NCI-H2227 (cell line): ENCODE measurements around the gene PRMT7.
"Not testable (repeated sequence)": the region's sequence is repeated elsewhere in the genome, so short reads cannot be mapped to it uniquely, and the experiment has no call there.

Source experiments
- DNase-seq: peaks from one replicate; lab custom pipeline; 2025; ENCODE audit not compliant: unreplicated experiment; lab: John Stamatoyannopoulos, UW

Gene PRMT7

GRCh38 chr16:68283801-68284598 is 26.8 kb upstream of the PRMT7 start:
- no peak for DNase-seq

GRCh38 chr16:68284847-68285246 is 26.0 kb upstream of the PRMT7 start:
- DNase-seq: no peak

- no peak for DNase-seq
Observed at GRCh38 chr16:68285683-68286082, 25.1 kb upstream of the PRMT7 start.

- DNase-seq: no peak
Observed at GRCh38 chr16:68286153-68287074, 24.4 kb upstream of the PRMT7 start.

DNA sequence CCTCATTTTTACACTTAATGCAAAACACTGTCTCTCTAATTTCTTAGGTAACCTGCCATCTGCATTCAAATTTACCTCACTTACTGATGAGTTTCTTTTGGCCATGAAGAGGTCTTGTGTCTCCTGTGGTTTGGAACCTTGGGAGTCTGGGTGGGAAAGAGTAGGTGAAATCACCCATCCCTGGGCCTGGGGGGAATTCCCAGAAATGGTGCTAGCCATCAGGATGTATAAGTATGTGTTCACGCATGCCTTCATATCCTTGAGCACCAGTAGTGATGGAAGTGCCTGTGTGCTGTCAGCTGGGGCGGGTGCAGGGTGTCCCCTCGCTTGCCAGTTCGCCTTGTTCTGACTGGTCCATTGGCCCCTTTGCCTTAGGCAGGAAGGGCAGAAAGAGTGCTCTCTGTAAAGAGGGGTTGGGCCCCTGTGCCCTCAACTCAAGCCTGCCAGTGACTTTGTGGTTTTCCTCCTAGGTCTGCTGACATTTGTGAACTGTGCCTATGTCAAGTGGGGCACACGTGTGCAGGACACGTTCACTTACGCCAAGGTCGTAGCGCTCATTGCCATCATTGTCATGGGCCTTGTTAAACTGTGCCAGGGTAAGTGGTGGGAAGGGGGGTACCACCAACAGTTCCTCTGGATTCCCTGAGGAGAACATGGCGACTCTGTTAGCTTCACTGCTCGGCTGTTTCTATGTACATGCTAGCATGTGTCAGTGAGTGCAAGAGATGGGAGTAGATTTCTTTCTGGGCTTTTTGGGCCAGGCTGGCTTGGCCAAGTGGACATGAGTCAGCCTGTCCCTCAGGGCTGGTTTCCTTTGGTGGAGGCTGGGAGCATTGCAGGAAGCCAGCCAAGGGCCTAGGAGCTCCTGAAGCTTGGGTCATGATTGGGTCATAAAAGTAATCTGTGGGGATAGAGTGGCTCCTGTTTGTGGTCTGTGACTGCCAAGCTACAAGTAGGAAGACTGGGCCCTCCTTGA is 23.3 kb upstream of the PRMT7 start:
- no peak for DNase-seq

GRCh38 chr16:68288252-68288650 is 22.6 kb upstream of the PRMT7 start:
- no peak for DNase-seq

DNA sequence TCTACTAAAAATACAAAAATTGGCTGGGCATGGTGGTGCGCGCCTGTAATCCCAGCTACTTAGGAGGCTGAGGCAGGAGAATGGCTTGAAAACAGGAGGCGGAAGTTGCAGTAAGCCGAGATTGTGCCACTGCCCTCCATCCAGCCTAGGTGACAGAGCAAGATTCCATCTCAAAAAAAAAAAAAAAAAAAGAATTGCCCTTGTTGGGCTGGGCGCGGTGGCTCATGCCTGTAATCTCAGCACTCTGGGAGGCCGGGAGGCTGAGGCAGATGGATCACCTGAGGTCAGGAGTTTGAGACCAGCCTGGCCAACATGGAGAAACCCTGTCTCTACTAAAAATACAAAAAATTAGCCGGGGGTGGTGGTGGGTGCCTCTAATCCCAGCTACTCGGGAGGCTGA is 22.0 kb upstream of the PRMT7 start:
- not testable (repeated sequence) for DNase-seq

DNA sequence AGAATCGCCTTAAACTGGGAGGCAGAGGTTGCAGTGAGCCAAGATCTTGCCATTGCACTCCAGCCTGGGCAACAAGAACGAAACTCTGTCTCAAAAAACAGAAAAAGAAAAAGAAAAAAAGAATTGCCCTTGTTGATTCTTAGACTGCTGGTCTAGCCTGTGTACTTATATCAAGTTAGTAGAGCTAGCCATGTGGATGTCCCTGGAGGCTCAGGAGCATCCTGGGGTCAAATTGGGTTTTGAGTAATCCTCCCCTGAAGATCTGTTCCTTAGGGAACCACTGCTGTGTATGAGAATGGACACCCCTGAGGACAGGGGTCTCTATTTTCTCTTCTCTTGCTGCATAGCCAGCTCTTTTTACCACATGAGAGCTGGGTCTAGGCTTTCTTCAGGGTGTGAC is 21.6 kb upstream of the PRMT7 start:
- no peak for DNase-seq

- DNase-seq: no peak
Observed at GRCh38 chr16:68289621-68290329, 21.0 kb upstream of the PRMT7 start.

DNA sequence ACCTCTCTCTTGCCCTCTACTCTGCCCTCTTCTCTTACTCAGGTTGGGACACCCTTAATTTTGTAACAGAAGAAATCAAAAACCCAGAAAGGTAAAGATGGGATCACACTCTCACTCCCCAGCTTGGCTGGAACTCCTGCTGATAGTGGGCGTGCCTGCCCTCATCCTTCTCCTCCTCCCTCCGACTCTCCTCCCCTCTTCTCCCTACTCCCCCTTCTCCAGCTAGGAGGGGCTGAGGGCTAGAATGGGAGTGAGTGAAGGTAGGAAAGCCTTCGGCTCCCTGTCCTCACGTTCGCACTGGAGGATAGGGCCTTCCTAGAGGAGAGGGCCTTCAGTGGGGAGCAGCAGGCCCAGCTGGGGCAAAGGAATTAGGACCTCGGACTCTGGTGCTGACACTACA is 20.4 kb upstream of the PRMT7 start:
- DNase-seq: no peak

DNA sequence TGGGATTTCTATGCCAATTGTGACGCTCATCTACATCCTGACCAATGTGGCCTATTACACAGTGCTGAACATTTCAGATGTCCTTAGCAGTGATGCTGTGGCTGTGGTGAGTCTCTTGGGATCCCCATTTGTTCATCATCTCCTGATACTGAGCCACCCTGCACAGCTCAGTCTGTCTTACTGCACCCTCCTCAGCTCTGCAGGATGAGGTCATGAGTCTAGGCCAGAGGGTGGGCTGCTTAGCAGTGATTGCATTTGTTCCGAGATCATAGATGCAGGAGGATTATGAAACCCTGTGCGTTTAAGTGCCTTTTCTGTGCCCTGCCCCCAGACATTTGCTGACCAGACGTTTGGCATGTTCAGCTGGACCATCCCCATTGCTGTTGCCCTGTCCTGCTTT is 19.6 kb upstream of the PRMT7 start:
- no peak for DNase-seq

GRCh38 chr16:68292425-68292824 is 18.4 kb upstream of the PRMT7 start:
- DNase-seq: no peak

DNA sequence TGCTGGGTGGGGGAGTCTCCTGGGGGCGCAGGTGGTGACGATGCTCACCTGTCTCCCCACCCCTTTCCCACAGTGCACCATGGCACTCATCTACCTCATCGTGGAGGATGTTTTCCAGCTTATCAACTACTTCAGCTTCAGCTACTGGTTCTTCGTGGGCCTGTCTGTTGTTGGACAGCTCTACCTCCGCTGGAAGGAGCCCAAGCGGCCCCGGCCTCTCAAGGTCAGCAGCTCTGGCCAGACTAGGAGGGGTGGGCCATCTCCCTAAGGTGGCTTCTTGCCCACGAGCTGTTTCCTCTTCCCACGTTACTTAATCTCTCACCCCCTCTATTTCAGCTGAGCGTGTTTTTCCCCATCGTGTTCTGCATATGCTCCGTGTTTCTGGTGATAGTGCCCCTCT is 14.5 kb upstream of the PRMT7 start:
- no peak for DNase-seq

- DNase-seq: no peak
Observed at GRCh38 chr16:68296693-68297092, 14.1 kb upstream of the PRMT7 start.

- no peak for DNase-seq
Observed at GRCh38 chr16:68297908-68298307, 12.9 kb upstream of the PRMT7 start.

DNA sequence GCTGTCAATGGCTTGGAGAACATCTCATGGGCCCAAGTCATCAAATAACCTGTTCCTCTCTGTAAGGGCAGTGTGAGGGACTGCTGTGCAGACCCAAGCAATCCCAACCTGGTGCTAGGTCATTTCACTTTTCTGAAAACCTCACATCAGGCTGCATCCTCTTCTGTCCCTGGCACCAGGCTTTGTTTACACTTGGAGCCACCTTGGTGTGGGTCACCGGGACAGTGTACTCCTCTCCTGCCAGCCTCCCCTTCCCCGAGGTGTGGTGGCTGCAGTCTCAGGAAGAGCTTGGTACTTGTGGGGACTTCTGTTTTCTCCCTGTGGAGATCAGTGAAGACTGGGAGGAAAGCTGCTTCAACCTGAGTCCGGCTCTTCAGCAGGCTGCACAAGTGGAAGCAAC is 12.5 kb upstream of the PRMT7 start:
- no peak for DNase-seq

DNA sequence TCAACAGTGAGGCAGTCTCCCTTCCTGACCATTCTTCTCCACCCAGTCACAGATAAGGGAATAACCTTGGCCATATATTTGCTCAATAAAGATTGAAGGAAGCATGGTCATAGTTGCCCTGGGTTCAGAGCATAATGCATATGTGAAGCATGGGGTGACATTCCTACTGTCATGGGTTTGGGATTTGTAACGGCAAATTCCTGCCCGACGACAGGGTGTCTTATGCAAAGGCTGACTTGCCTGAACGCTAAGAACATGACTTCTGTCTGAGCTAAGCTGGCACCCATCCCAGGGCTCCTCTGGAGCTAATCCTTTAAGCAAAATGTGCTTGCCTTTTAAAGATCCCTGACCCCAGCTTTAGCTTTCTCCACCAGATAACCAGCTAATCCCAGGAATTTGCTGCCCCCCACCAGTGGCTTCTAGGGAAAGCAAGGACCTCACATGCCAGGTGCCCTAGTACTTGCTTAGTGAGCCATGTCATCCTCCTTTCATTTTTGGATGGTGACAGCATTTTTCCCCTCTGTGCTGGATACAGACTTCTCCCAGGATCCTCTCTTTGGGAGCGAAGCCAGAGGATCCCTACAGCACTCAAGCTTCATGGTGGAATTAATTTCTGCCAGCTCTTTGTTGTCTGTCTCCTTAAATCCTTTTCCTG is 11.8 kb upstream of the PRMT7 start:
- no peak for DNase-seq

DNA sequence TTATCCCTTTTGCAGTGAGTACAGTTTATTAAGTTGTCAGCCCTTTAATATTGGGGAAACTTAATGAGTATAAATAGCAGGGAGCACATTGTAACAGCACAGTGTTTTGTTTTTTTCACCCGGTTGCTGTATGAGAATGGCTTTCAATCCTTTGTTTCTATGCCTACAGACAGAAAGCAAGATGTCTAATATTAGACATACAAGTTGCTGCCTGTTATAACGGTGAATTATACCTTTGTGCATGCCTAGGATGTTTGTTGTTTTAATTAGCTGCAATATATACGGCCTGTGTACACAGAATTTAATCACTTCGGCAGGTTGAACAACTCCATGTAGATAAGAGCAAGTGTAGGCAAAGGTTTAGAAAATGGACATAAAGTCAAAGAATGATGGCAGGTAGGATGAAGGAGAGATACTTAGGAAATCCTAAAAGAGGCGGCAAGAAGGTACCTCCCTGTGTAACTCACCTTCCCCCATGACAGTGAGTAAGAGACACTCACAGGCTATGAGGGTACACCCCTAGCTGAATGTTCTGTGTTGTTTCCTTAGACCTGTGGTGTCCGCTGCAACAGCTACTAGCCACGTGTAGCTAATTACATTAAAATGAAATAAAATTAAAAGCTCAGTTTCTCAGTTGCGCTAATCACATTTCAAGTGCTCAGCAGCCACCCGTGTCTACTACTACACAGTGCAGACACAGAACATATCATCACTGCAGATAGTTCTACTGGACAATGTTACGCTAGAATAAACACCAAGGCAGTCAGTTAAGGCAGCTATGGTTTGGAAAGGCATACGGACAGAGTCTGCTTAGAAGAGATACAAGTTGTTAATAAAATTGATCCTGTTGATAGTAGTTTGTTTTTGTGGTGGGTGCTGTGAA is 11.0 kb upstream of the PRMT7 start:
- DNase-seq: no peak
